Measurements from ENCODE around the gene PHF23. TPM values are rescaled to one million over a fixed set of nuclear protein-coding genes. Genes with fewer than 3 reads are reported as not detected.

PHF23 gene
- total RNA-seq, 4 donors from 2014 or later, result 19.8 to 39.5 (median 35.8) TPM

- Histone ChIP-seq H3K27me3 (no peaks in the 10 kb centered on the region), H3K4me3 (replicated peaks in 1 of 3) (no peak overlapping the region), H3K27ac (no peak overlapping the region), H3K9me3 (no peaks in the 10 kb centered on the region), H3K36me3 (peaks cover 43 to 53% of the 10 kb centered on the region in 2 donors), H3K4me1 (peaks cover 17 to 22% of the 10 kb centered on the region in 2 donors)
- intact Hi-C loops (cut with DNase I), result no loop called here
- TF ChIP-seq CTCF (IDR thresholded peaks at IDR 0.05) (no peak), POLR2A (IDR thresholded peaks at IDR 0.05) (no peak)
- 95% methylated on average over 19 of the region's 19 CpGs for WGBS, 2 donors
- no peak for DNase-seq
Measured at GRCh38 chr17:7229504-7229903, 9.8 kb downstream of the PHF23 start.

DNA sequence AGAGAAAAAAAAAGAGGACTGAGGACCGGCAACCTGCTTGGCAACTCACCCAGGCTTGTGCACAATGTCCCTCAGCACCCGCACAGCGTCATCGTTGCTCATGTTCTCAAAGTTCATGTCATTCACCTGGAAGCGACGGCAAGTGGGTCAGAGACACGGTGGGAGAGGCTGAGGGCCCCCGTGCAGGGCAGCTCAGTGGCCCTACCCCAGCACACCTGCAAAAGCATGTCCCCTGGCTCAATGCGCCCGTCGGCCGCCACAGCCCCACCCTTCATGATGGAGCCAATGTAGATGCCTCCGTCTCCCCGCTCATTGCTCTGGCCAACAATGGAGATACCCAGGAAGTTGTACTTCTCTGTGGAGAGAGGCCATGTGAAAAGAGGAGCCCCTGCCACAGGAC is 10.3 kb downstream of the PHF23 start:
- WGBS, 2 donors, result 90 to 92% methylated on average over 14 of the region's 14 CpGs

DNA sequence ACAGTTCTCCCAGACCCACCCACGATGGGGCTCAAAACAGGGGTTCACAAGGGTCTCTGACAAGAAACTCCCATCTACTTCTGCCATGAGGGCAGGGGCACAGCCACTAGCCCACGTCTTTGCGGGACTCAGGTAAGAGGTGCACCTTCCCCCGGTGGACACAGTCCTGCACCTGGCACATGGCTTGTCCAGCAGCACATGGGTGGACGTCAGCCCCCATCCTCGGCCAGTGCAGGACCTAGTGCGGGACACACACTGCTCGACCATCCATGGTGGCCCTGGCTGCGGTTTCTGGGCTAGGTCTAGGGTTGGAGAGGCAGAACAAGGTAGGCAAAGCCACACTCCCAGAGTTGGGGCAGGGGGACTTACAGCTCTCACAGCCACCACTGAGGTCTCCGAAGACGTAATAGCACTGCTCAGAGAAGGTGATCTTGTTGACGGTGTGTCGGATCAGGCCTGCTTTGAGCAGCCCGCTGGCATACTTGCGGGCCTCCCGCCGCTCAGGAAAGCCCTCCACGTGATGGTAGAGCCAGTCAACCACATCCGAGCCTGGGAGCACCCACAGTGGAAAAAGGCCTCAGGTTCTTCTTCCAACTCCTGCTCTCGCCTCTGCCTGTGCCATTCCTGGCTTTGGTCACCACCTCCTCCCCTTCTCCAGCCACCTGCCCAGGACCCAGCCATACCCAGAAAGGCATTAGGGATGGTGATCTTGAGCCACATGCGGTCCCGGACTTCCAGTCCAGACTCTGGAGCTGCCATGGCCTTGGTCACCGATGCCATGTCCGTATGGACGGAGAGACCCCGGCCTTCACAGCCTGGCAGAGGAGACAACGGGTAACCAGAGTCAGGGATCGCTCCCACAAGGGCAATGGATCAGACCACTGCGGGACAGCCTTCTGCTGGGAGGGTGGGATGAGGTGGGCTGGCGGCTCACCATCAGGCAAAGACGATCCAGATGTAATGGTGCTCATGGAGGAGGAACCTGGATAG is 12.2 kb downstream of the PHF23 start:
- 93 to 95% methylated on average over 23 to 30 of the region's 31 CpGs for WGBS, 2 donors
- DNase-seq, result no peak
- no peak for TF ChIP-seq POLR2A (IDR thresholded peaks at IDR 0.05)
- TF ChIP-seq CTCF (IDR thresholded peaks at IDR 0.05), result no peak
- no peaks in the 10 kb centered on the region for H3K27me3 ChIP-seq
- peaks cover 67 to 75% of the 10 kb centered on the region in 2 donors for H3K36me3 ChIP-seq
- no peak overlapping the region for H3K27ac ChIP-seq
- intact Hi-C loops (cut with DNase I), result no loop called here
- no peak overlapping the region for H3K4me3 ChIP-seq (replicated peaks in 1 of 3)
- peaks cover 4 to 8% of the 10 kb centered on the region in 2 donors for H3K4me1 ChIP-seq
- no peaks in the 10 kb centered on the region for H3K9me3 ChIP-seq

More for the DNA sequence above, 10.3 kb downstream of the PHF23 start:
- no peak for TF ChIP-seq CTCF (IDR thresholded peaks at IDR 0.05)
- TF ChIP-seq POLR2A (IDR thresholded peaks at IDR 0.05), result no peak
- no peaks in the 10 kb centered on the region for H3K9me3 ChIP-seq
- H3K27ac ChIP-seq, result no peak overlapping the region
- intact Hi-C loops (cut with DNase I), result no loop called here
- H3K4me3 ChIP-seq (replicated peaks in 1 of 3), result no peak overlapping the region
- H3K27me3 ChIP-seq, result no peaks in the 10 kb centered on the region
- H3K36me3 ChIP-seq, result peaks cover 48 to 57% of the 10 kb centered on the region in 2 donors
- H3K4me1 ChIP-seq, result peaks cover 17 to 22% of the 10 kb centered on the region in 2 donors
- DNase-seq, result no peak

DNA sequence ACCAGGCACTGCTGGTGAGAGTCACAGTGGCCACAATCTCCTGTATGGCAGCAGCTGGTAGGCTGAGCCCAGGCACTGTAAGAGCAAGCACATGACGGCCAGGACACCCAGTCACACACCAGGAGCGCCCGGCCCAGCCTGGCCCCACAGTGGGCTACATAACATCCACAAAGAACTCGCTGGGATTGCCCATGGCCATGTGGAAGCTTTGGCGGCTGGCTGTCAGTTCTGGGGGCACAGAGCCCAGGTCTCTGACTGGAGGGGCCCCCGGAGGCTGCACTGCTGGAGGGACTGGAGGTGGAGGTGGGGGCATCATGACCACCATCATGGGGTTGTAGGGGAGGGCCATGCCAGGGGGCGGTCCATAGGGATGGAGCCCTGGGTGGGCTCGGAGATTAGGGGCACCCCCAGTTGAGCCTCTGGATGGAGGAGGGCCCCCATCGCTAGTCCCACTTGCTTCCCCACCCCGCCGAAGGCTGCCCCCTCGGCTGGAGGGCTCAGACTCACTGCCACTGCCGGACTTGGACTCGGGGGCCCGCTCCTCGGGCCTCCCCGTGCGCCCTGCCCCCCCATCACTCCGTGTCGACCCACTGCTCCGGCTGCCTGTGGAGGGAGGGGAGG is 13.4 kb downstream of the PHF23 start:
- TF ChIP-seq CTCF (IDR thresholded peaks at IDR 0.05), result no peak
- TF ChIP-seq POLR2A (IDR thresholded peaks at IDR 0.05), result no peak
- DNase-seq, result no peak
- peaks cover 71 to 86% of the 10 kb centered on the region in 2 donors for H3K36me3 ChIP-seq
- WGBS, 2 donors, result 87 to 92% methylated on average over 15 to 17 of the region's 21 CpGs
- H3K4me1 ChIP-seq, result peaks cover 9 to 15% of the 10 kb centered on the region in 2 donors
- H3K27ac ChIP-seq, result no peak overlapping the region
- H3K9me3 ChIP-seq, result no peaks in the 10 kb centered on the region
- H3K27me3 ChIP-seq, result no peaks in the 10 kb centered on the region
- intact Hi-C loops (cut with DNase I), result no loop called here
- no peak overlapping the region for H3K4me3 ChIP-seq (replicated peaks in 1 of 3)

Data from thyroid gland (tissue), 4 donors.